ENCODE measurements around the gene MITF. TPM values are rescaled to one million over a fixed set of nuclear protein-coding genes. Genes with fewer than 3 reads are reported as not detected.

Gene MITF

Small RNA genes within 50 kb of the gene (small RNA-seq; reads per million reads assigned to genes)
- not detected for gene RN7SL418P

Data from skeletal muscle satellite cell (primary cell).